Choroid plexus epithelial cell (primary cell): Measurements from ENCODE around the gene SF3B6.

ENCODE experiments used
- DNase-seq: peaks from one replicate; pipeline ENCODE4 v3.0.0-alpha.2; 2010; ENCODE audit warnings: low read depth
- H3K4me3 ChIP-seq: 2 replicates; pipeline ENCODE4 v1.5.1; 2011; ENCODE audit warnings: low read depth, mild to moderate bottlenecking, control low read depth, low read length, moderate library complexity
- TF ChIP-seq, protein P1 (sequence below): conservative IDR thresholded peaks from 2 replicates; pipeline ENCODE4 v1.5.1; 2011; ENCODE audit warnings: low read depth, mild to moderate bottlenecking, control low read depth, inconsistent platforms, low read length, moderate library complexity

Gene SF3B6

GRCh38 chr2:24075915-24076848, at the start of gene SF3B6:
Gene SF3B6 (minus strand): TSS chr2:24076326. CDS start chr2:24076229, 97 bp downstream.
- peak; percentile 99 for DNase-seq
- TF ChIP-seq, protein P1, sequence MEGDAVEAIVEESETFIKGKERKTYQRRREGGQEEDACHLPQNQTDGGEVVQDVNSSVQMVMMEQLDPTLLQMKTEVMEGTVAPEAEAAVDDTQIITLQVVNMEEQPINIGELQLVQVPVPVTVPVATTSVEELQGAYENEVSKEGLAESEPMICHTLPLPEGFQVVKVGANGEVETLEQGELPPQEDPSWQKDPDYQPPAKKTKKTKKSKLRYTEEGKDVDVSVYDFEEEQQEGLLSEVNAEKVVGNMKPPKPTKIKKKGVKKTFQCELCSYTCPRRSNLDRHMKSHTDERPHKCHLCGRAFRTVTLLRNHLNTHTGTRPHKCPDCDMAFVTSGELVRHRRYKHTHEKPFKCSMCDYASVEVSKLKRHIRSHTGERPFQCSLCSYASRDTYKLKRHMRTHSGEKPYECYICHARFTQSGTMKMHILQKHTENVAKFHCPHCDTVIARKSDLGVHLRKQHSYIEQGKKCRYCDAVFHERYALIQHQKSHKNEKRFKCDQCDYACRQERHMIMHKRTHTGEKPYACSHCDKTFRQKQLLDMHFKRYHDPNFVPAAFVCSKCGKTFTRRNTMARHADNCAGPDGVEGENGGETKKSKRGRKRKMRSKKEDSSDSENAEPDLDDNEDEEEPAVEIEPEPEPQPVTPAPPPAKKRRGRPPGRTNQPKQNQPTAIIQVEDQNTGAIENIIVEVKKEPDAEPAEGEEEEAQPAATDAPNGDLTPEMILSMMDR, result no peak
- H3K4me3 ChIP-seq, result peak within 1 kb of the TSS; percentile 78

DNA sequence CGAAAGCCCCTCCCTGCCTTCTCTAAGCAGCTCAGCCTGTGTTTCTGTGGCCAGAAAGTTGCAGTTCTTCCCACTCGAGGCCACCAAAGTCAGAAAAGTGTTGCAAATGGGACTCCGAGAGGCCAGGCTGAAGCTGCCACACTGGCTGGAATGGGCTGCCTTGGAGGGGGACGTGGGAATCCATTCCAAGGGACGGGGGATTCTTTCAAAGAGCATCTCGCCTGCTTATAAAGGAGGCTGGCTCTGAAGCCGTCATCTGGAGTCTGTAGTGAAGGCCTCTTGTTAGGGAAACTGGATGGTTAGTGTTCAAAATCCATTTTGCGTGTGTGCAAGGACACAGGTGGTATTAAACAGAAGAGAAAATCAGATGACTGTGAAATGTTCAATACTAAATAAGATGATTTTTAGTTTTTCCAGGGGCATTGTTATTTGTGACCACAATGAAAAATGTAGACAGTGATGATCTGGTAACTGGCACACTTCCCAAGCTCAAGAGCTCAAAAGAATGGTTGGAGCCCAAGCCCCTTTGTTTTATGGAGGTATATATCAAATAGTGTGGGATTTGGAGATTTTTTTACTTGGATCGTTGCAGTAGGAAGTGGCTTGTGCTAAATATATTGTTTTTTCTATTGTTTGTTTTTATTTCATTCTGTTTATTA, 47.9 kb upstream of the SF3B6 start:
- peak overlapping the region; percentile 86 for H3K4me3 ChIP-seq
- no peak for DNase-seq
- TF ChIP-seq, protein P1, result no peak

GRCh38 chr2:24123195-24123921, 47.2 kb upstream of the SF3B6 start, which contains the start of the genes FAM228B and PFN4:
Gene FAM228B (plus strand): TSS chr2:24123469. CDS start chr2:24124362, 893 bp downstream.
Gene PFN4 (minus strand): TSS chr2:24123334. CDS start chr2:24122535, 799 bp downstream.
- DNase-seq, result peak; percentile 85
- TF ChIP-seq, protein P1, result no peak
- H3K4me3 ChIP-seq, result peak within 1 kb of the TSS; percentile 86

- peak; percentile 14 for DNase-seq
- TF ChIP-seq, protein P1, result no peak
- peak overlapping the region; percentile 86 for H3K4me3 ChIP-seq
Observed at GRCh38 chr2:24122366-24123194, 46.5 kb upstream of the SF3B6 start.

DNA sequence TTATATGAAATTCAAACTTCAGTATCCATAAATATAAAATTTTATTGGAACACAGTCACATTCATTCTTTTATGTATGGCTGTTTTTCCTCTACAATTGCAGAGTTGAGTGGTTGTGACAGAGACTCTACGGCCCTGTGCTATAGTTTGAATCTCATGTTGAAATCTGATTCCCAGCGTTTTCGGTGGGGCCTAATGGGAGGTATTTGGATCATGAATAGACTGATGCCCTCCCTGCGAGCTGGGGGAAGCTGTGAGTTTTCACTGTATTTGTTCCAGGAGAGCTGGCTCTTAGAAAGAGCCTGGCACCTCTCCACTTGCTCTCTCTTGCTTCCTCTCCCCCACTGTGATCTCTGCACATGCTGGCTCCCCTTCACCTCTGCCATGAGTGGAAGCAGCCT, 45.3 kb upstream of the SF3B6 start:
- DNase-seq, result no peak
- TF ChIP-seq, protein P1, result no peak
- H3K4me3 ChIP-seq, result no peak overlapping the region

DNA sequence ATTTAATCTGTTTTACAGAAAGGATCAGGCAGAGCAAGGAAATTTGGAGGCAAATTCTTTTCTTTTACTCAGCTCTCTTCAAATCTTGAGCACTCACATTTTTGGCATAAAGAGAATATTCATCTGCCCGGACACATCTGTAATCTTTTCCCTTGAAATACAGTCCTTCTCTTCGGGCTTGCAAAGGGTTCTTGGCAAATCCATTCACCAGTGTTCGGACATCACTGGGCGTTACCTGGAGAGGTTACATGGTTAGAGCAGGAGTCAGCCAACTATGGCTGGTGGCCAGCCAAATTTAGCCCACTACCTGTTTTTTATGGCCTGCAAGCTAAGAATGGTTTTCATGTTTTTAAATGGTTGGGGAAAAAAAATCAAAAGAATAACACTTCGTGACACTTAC, 44.9 kb upstream of the SF3B6 start:
- TF ChIP-seq, protein P1, result no peak

More for the DNA sequence above, 44.9 kb upstream of the SF3B6 start:
- H3K4me3 ChIP-seq, result no peak overlapping the region
- no peak for DNase-seq
